ENCODE results near the gene SLC12A1.

Gene SLC12A1

DNA sequence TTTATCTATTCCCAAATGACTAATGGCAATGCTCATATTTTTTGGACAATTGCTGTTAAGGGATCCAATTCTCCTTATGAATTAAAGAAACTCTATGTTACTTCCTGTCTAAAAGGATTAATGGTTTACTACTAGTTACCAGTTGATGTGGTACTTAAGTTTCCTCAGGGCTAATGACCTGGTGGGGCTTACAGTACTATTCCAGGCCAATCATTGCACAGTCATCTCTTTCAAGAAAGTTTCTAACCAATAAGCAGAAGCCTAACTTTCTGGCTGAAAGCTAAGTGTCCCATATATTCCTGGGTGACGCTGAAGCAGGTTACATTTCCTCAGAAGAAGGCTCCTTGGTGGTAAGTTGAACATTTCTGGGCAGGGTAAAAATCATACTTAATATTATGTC is at the start of gene SLC12A1:
Gene SLC12A1 (plus strand): TSS at position 322 of the 400 bp plus-strand sequence. CDS start 1,418 bp downstream, outside the sequence.
- ATAC-seq = no peak
- DNase-seq = no peak

DNA sequence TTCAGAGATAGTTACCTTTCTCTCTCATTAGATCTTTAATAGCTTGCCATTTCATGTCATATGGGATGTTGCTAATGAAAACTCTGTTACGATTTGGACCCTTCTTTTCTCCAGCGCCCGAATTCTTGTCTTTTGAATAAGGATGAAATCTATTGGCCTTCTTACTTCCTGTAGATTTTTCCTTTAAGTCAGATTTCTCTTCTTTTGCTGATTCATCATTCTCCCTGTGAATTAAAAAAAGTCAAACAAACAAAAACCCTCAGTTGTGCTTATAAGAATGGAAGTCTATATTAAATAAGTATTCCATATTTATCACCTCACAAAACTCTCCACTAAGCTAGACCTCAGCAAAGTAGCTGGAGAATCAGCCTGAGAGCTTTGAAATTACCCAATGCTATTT is 37.5 kb upstream of the SLC12A1 start:
- DNase-seq = no peak
- ATAC-seq = no peak

DNA sequence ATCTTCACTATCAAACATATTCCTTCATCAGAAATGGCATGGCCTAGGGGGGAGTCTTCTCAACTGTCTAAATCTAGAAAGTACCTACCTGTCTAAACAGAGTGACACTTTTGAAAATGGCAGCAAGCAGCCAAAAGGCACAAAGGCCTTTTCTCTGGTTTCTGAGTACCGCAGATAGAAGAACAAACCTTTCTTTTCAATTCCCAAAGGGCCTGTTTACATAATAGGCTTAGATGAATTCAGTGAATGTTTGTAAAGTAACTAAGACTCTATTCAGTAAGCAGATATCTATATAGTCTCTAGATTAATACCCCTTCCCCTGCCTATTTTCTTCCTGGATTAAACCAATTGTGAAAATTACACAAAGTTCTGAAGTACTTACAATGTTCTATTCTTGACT is 35.1 kb upstream of the SLC12A1 start:
- ATAC-seq (no peak), DNase-seq (no peak)

GRCh38 chr15:48175126-48175525 is 31.0 kb upstream of the SLC12A1 start:
- no peak for DNase-seq
- no peak for ATAC-seq

GRCh38 chr15:48176112-48176511 is 30.0 kb upstream of the SLC12A1 start:
- ATAC-seq (no peak), DNase-seq (no peak)

DNA sequence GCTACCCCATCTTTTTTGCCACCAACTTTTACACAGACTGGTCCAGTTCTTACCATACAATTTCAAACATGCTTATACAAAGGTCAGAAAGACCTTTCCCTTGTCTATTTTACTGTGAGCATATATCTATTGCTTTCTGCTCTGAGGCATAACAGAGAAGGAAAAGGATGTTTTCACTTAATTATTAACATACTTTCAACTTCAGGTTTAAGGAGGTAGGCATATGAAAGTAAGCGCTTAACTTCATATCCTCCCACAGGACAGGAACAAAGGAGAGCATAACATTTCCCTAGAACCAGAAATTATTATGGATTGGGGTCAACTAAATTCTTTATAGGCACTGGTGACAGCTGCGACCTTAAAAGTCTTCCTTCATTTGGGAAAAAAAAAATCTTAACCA is 29.1 kb upstream of the SLC12A1 start:
- DNase-seq (no peak), ATAC-seq (no peak)

GRCh38 chr15:48177383-48177765 is 28.7 kb upstream of the SLC12A1 start:
- peak; percentile 67 for ATAC-seq
- no peak for DNase-seq

- peak; percentile 80 for ATAC-seq
- peak; percentile 79 for DNase-seq
These were observed 28.1 kb upstream of the SLC12A1 start, which contains the start of gene MYEF2 for GRCh38 chr15:48177766-48178647. MYEF2 (minus strand) TSS chr15:48178295; CDS start chr15:48178237, 58 bp downstream.

DNA sequence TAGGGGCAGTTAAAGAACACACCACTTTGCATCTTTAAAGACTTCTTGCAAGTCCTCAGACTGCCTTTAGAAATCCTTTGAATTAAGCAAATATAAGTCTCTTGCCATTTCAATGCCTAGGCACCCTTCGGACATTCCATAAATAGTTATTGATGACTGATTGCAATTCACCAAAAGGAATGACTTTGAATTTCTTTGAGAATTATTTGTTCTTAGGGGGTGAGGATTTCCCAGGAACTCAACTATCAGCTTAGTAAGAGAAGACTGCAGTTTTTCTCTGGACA is 27.5 kb upstream of the SLC12A1 start:
- DNase-seq (no peak), ATAC-seq (no peak)

- ATAC-seq (no peak), DNase-seq (no peak)
These were observed 23.4 kb upstream of the SLC12A1 start for GRCh38 chr15:48182749-48183148.

GRCh38 chr15:48185529-48185928 is 20.6 kb upstream of the SLC12A1 start:
- DNase-seq (no peak), ATAC-seq (no peak)

DNA sequence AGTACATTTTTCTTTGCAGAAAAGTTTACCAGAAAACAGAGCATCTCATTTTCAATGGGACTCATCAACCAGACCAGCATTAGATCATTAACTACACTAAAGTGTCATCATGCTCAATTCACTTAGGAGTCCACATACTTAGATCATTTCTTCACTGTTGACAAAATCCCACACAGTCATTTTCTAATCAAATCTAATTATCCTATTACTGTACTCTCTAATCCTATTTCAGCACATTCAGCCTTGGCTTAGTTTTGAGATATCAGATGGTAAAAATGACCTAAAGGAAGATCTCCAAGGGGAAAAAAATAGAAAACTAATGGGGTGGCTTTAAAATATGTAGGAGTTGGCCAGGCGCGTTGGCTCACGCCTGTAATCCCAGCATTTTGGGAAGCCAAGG is 19.8 kb upstream of the SLC12A1 start:
- DNase-seq = no peak
- no peak for ATAC-seq

GRCh38 chr15:48190932-48191573 is 15.0 kb upstream of the SLC12A1 start:
- ATAC-seq (no peak), DNase-seq (peak; percentile 58)

- ATAC-seq (no peak), DNase-seq (no peak)
These were observed 14.4 kb upstream of the SLC12A1 start, which contains the start of gene CTXN2 for GRCh38 chr15:48191574-48192225. CTXN2 (plus strand) TSS chr15:48191665; CDS start chr15:48201301, 9,636 bp downstream.

DNA sequence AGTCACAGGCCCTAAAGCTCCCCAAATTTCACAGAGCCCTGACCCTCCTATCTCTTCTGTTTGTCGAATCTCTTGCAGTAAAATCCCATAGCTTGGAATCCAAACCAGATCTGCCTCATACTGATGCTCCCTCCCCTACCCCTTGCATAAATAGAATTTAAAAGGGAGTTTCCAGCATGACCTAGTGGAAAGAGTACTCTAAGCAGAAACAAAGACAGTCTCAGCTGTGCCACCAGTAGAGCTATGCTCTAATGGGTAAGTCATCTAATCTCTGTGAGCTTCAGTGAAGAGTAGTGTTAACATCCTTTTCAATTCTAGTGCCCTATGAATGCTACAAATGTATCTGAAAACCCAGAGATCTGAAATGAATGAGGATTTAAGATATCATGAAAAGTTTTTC is 4.0 kb upstream of the SLC12A1 start:
- ATAC-seq = no peak
- DNase-seq = no peak

- DNase-seq (no peak), ATAC-seq (no peak)
These were observed 15.2 kb downstream of the SLC12A1 start for GRCh38 chr15:48221261-48221660.

GRCh38 chr15:48221885-48222284 is 15.8 kb downstream of the SLC12A1 start:
- ATAC-seq = no peak

DNA sequence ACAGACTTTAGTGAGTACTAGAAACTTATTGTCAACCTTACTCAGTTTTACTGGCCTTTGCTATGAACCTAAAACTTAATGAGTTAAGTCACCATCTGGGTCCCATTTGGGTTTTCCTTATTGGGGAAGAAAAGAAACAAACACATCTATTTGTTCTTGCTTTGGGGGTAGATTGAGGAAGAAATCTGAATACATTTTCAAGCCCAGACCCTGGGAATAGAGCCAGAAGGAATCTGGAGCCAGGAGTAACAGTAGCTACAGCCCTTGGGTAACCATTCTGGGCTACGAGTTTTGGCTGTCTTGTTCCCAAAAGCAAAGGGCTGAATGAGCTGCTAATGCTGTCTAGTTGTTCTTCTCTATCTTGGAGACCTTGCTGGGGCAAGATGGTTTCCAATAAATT is 16.5 kb downstream of the SLC12A1 start:
- no peak for DNase-seq
- ATAC-seq = no peak

More at GRCh38 chr15:48221885-48222284, 15.8 kb downstream of the SLC12A1 start:
- DNase-seq = no peak

GRCh38 chr15:48225771-48226170 is 19.7 kb downstream of the SLC12A1 start:
- no peak for DNase-seq
- ATAC-seq = no peak

GRCh38 chr15:48230498-48230897 is 24.4 kb downstream of the SLC12A1 start:
- ATAC-seq = no peak
- DNase-seq = no peak

DNA sequence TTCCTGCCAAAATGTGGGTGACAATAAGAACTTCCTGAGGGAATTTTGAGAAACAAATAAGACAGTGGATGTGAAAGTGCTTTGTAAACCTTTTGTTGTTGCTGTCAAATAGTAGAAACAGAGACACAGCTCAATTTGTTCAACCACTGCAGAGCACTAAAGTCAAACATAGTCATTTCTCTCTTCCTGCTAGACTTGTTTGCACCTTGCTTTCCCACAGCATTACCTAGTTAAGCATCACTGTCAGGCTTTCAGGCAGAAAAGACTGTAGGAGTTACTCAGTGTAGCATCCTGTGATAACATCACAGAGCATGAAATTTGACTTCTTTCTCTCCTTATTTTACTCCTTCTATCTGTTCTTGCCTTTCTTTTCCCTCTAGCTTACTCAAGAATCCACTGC is 27.1 kb downstream of the SLC12A1 start:
- ATAC-seq (no peak), DNase-seq (no peak)

DNA sequence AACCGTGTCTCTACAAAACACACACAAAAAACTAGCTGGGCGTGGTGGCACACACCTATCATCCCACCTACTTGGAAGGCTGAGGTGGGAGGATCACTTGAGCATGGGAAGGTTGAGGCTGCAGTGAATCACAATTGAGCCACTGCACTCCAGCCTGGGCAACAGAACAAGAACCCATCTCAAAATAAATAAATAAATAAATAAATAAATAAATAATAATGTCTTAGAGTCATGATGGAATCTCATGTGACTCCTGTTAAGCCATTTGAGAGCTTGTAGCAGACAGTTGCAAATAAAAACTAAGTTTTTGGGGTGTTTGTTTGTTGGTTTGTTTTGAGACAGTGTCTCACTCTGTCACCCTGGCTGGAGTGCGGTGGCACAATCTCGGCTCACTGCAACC is 33.2 kb downstream of the SLC12A1 start:
- DNase-seq (no peak), ATAC-seq (no peak)

DNA sequence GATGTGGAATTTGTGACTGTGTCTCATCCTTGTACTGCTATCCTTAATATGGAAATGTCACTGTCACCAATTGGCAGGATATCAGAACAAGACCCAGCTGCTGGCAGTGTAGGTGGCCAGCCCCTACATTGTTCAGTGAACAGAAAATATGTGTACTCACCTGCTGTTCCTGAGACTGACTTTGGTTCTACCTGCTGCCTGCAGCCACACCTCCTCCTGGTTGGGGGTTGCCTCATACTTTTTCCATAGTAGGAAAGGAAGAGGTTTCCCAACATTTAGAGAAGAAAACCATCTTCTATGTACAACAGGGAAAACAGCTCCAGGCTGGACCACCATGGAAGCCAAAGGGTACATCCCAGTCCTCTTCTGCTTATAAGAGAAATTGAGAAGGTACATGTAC is 35.9 kb downstream of the SLC12A1 start:
- ATAC-seq (no peak), DNase-seq (no peak)

Measured in stimulated activated naive CD8-positive, alpha-beta T cell treated with anti-CD3 and anti-CD28 coated beads, Interleukin-15, Interleukin-2, amounts not matched to agents 100 U/mL and 50 U/mL, for 24 hours (primary cell).